ENCODE data around the gene PJA1.

DNA sequence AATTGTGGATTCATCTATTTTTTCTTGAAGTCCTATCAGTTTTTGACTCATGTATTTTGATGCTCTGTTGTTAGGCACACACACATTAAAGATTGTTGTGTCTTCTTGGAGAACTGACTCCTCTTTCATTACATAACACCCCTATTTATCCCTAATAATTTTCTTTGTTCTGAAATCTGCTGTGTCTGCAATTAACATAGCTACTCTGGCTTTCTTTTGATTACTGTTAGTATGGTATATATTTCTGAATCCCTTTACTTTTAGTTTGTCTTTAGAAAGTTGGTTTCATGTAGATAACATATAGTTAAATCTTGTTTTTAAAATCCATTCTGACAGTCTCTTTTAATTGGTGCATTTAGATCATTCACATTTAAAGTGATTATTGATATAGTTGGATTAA is 5.1 kb upstream of the PJA1 start:
- TF ChIP-seq, protein P1, sequence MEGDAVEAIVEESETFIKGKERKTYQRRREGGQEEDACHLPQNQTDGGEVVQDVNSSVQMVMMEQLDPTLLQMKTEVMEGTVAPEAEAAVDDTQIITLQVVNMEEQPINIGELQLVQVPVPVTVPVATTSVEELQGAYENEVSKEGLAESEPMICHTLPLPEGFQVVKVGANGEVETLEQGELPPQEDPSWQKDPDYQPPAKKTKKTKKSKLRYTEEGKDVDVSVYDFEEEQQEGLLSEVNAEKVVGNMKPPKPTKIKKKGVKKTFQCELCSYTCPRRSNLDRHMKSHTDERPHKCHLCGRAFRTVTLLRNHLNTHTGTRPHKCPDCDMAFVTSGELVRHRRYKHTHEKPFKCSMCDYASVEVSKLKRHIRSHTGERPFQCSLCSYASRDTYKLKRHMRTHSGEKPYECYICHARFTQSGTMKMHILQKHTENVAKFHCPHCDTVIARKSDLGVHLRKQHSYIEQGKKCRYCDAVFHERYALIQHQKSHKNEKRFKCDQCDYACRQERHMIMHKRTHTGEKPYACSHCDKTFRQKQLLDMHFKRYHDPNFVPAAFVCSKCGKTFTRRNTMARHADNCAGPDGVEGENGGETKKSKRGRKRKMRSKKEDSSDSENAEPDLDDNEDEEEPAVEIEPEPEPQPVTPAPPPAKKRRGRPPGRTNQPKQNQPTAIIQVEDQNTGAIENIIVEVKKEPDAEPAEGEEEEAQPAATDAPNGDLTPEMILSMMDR (IDR thresholded peaks at IDR 0.05): no peak
- TF ChIP-seq POLR2A (IDR thresholded peaks at IDR 0.05) (no peak), POLR2AphosphoS5 (IDR thresholded peaks at IDR 0.05; ENCODE audit: insufficient read depth in 1 of 2, low read depth in 1 of 2) (no peak)

Data from vagina (tissue), 2 donors.